Activated T-helper 9 cell treated with anti-CD3 and anti-CD28 coated beads, Interleukin-2, amount 50 U/mL, for 16 hours (primary cell): ENCODE data around the gene FAM78A.
"Not testable (repeated sequence)": the region's sequence is repeated elsewhere in the genome, so short reads cannot be mapped to it uniquely, and the experiment has no call there.

Experiments used
- DNase-seq: peaks from one replicate; pipeline ENCODE4 v3.0.0-alpha.2; 2020; ENCODE audit warnings: low read depth

The FAM78A gene

GRCh38 chr9:131263033-131263343 is 13.3 kb downstream of the FAM78A start:
- not testable (repeated sequence) for DNase-seq

GRCh38 chr9:131262327-131263032 is 13.8 kb downstream of the FAM78A start:
- no peak for DNase-seq

- DNase-seq = no peak
These were observed 15.4 kb downstream of the FAM78A start for GRCh38 chr9:131260751-131261452.

- no peak for DNase-seq
These were observed 16.3 kb downstream of the FAM78A start for GRCh38 chr9:131259916-131260597.

GRCh38 chr9:131259432-131259898 is 16.8 kb downstream of the FAM78A start:
- DNase-seq = no peak

- DNase-seq = no peak
These were observed 17.4 kb downstream of the FAM78A start for GRCh38 chr9:131258698-131259431.

GRCh38 chr9:131258186-131258585 is 18.1 kb downstream of the FAM78A start:
- no peak for DNase-seq

GRCh38 chr9:131257266-131258025 is 18.9 kb downstream of the FAM78A start:
- no peak for DNase-seq

GRCh38 chr9:131255676-131256197 is 20.6 kb downstream of the FAM78A start:
- DNase-seq = no peak

- DNase-seq = no peak
These were observed 21.7 kb downstream of the FAM78A start for GRCh38 chr9:131254626-131255025.

GRCh38 chr9:131253891-131254491 is 22.3 kb downstream of the FAM78A start:
- DNase-seq = no peak

GRCh38 chr9:131252120-131252519 is 24.2 kb downstream of the FAM78A start:
- no peak for DNase-seq

- no peak for DNase-seq
These were observed 29.7 kb downstream of the FAM78A start for GRCh38 chr9:131246618-131247017.

GRCh38 chr9:131244331-131244730 is 32.0 kb downstream of the FAM78A start:
- not testable (repeated sequence) for DNase-seq

GRCh38 chr9:131240047-131240921 is 36.0 kb downstream of the FAM78A start:
- DNase-seq = no peak

GRCh38 chr9:131239161-131239975 is 36.9 kb downstream of the FAM78A start:
- DNase-seq = no peak

GRCh38 chr9:131238402-131239021 is 37.8 kb downstream of the FAM78A start:
- DNase-seq = no peak

- peak; percentile 73 for DNase-seq
These were observed 38.3 kb downstream of the FAM78A start for GRCh38 chr9:131237931-131238401.
